Measurements from ENCODE around the gene UBXN7. TPM values are rescaled to one million over a fixed set of nuclear protein-coding genes. Genes with fewer than 3 reads are reported as not detected.

Gene UBXN7
- 10 to 100 TPM; 25.2 to 41.7 (median 32.5) TPM for total RNA-seq
- 10 to 100 TPM in 1 of 2 donors, 1 to 10 TPM in 1; 2.0 to 14.5 TPM for polyA plus RNA-seq
- long read RNA-seq, donor 1, full-length matches to known transcripts, result 5 of 14 reads
- long read RNA-seq, donor 1, partial matches to known transcripts, result 4 of 14 reads
- long read RNA-seq, donor 1, other reads (novel, unspliced or antisense), result 5 of 14 reads
- long read RNA-seq, donor 2, full-length matches to known transcripts, result 6 of 14 reads
- long read RNA-seq, donor 2, partial matches to known transcripts, result 1 of 14 reads
- long read RNA-seq, donor 2, other reads (novel, unspliced or antisense), result 7 of 14 reads
- long read RNA-seq, donor 3, full-length matches to known transcripts, result 11 of 20 reads
- long read RNA-seq, donor 3, partial matches to known transcripts, result 0 of 20 reads
- long read RNA-seq, donor 3, other reads (novel, unspliced or antisense), result 9 of 20 reads

- intact Hi-C loops (cut with DNase I), result loop anchor here in 3 of 10 donors (5.0 to 10.0 kb wide), 2 partner anchors 70 to 118 kb away; partner anchors contain the start of genes RNF168 (in 2 of the 3) and DYNLT2B (in 1 of the 3)
- DNase-seq (peak; percentile 95 to 98), ATAC-seq (peak; percentile 97 to 99 (median 98))
- Histone ChIP-seq H3K4me1 (peaks cover 0 to 44% (median 24%) of the 10 kb centered on the region in 9 donors), H3K27ac (peak within 1 kb of the TSS; percentile 80 to 99 (median 94)), H3K4me3 (peak within 1 kb of the TSS; percentile 71 to 100 (median 96)), H3K9me3 (no peaks in the 10 kb centered on the region), H3K27me3 (no peaks in the 10 kb centered on the region), H3K36me3 (peaks cover 0 to 8% (median 0%) of the 10 kb centered on the region in 9 donors)
- TF ChIP-seq CTCF (IDR thresholded peaks at IDR 0.05), result no peak
- 0 to 1% methylated on average over 67 of the region's 67 CpGs for WGBS, 2 donors
These were observed at the start of gene UBXN7 for GRCh38 chr3:196432137-196432879. Gene UBXN7 (minus strand): TSS chr3:196432427. CDS start chr3:196432399, 28 bp downstream.

- Histone ChIP-seq H3K9me3 (no peaks in the 10 kb centered on the region), H3K4me1 (no peaks in the 10 kb centered on the region), H3K27ac (no peak overlapping the region), H3K4me3 (no peak overlapping the region), H3K36me3 (peaks cover 0 to 100% (median 61%) of the 10 kb centered on the region in 9 donors), H3K27me3 (no peaks in the 10 kb centered on the region)
- DNase-seq, result no peak
- no peak for ATAC-seq
- 97 to 99% methylated on average over 4 of the region's 4 CpGs for WGBS, 2 donors
- TF ChIP-seq CTCF (IDR thresholded peaks at IDR 0.05), result no peak
- intact Hi-C loops (cut with DNase I), result no loop called here
These were observed 45.5 kb upstream of the UBXN7 start for GRCh38 chr3:196477678-196478077.

- no peak overlapping the region for H3K4me3 ChIP-seq
- WGBS, 2 donors, result 92 to 96% methylated on average over 8 of the region's 8 CpGs
These were observed 40.1 kb upstream of the UBXN7 start for GRCh38 chr3:196472286-196472685.

More at GRCh38 chr3:196472286-196472685, 40.1 kb upstream of the UBXN7 start:
- no peaks in the 10 kb centered on the region for H3K27me3 ChIP-seq
- DNase-seq, result no peak
- ATAC-seq, result no peak
- H3K4me1 ChIP-seq, result no peaks in the 10 kb centered on the region
- intact Hi-C loops (cut with DNase I), result no loop called here
- peaks cover 0 to 91% (median 49%) of the 10 kb centered on the region in 9 donors for H3K36me3 ChIP-seq
- H3K27ac ChIP-seq, result no peak overlapping the region
- no peaks in the 10 kb centered on the region for H3K9me3 ChIP-seq
- no peak for TF ChIP-seq CTCF (IDR thresholded peaks at IDR 0.05)

Measured in heart right ventricle (tissue), 16 donors.